ENCODE measurements around the gene KRTAP10-1.

KRTAP10-1 gene

GRCh38 chr21:44583800-44584147 is 43.8 kb upstream of the KRTAP10-1 start:
- H3K36me3 ChIP-seq (ENCODE audit: insufficient read depth, low read length), result no peaks in the 10 kb centered on the region
- H3K27ac ChIP-seq (ENCODE audit: low read depth, low read length, poor library complexity, severe bottlenecking), result no peak overlapping the region
- H3K4me2 ChIP-seq (ENCODE audit: low read length), result no peak overlapping the region
- no peaks in the 10 kb centered on the region for H3K9me3 ChIP-seq (ENCODE audit: low read length)
- H3K79me2 ChIP-seq (ENCODE audit: insufficient read depth, low read length), result no peaks in the 10 kb centered on the region
- H3K9ac ChIP-seq (ENCODE audit: low read length), result no peak overlapping the region
- H3K4me1 ChIP-seq (ENCODE audit: insufficient read depth, low read length, severe bottlenecking), result no peaks in the 10 kb centered on the region
- no peak for TF ChIP-seq EZH2 (IDR thresholded peaks at IDR 0.05; ENCODE audit: borderline replicate concordance, low read length)
- TF ChIP-seq CTCF (IDR thresholded peaks at IDR 0.05; ENCODE audit: low read length), result no peak
- H3F3A ChIP-seq (ENCODE audit: insufficient read depth, low read length), result no peaks in the 10 kb centered on the region
- no peaks in the 10 kb centered on the region for H3K9me2 ChIP-seq (ENCODE audit: low read depth, low read length)
- H3K4me3 ChIP-seq (ENCODE audit: low read depth, low read length, poor library complexity, severe bottlenecking), result no peak overlapping the region
- H4K20me1 ChIP-seq (ENCODE audit: insufficient read depth, low read length), result no peaks in the 10 kb centered on the region
- H3K27me3 ChIP-seq (ENCODE audit: insufficient read depth, low read length), result no peaks in the 10 kb centered on the region
- no peak overlapping the region for H2AFZ ChIP-seq (ENCODE audit: low read length)

DNA sequence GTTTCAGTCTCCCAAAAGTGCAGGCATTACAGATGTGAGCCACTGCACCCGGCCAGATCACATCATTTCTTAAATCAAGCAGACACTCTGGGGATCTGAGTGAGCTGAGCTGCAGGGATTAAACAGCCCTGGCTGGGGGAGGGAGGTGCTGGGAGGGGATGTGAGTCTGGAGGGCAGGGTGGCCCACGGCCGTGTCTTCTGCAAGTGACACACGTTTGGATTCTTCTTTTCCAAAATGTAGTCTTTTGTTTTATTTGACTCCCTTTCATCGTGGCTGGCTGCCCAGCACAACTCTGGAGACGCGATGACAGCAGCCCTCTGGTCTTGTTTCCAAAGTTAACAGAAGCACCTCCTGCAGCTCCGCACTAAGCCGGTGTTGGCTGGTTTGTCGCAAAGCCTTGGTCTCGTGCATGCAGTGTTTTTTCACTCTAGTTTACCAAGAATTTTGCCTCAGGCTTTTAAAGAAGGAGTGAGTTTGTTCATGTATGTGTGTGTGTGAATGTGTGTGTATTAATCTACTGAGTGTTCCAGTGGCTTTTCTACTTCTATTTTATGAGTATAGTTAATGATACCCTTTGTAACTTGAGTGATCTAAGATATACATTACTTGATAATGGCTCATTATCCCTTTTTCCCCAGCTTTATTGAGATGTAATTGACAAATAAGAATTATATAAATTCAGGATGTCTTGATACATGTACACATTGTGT is 43.2 kb upstream of the KRTAP10-1 start:
- no peak overlapping the region for H2AFZ ChIP-seq (ENCODE audit: low read length)
- no peak overlapping the region for H3K27ac ChIP-seq (ENCODE audit: low read depth, low read length, poor library complexity, severe bottlenecking)
- no peak overlapping the region for H3K4me3 ChIP-seq (ENCODE audit: low read depth, low read length, poor library complexity, severe bottlenecking)
- TF ChIP-seq CTCF (IDR thresholded peaks at IDR 0.05; ENCODE audit: low read length), result no peak
- no peak for TF ChIP-seq EZH2 (IDR thresholded peaks at IDR 0.05; ENCODE audit: borderline replicate concordance, low read length)
- H3K4me1 ChIP-seq (ENCODE audit: insufficient read depth, low read length, severe bottlenecking), result no peaks in the 10 kb centered on the region
- H4K20me1 ChIP-seq (ENCODE audit: insufficient read depth, low read length), result no peaks in the 10 kb centered on the region
- H3K4me2 ChIP-seq (ENCODE audit: low read length), result no peak overlapping the region
- H3K9me2 ChIP-seq (ENCODE audit: low read depth, low read length), result no peaks in the 10 kb centered on the region
- H3K9ac ChIP-seq (ENCODE audit: low read length), result no peak overlapping the region
- H3K9me3 ChIP-seq (ENCODE audit: low read length), result no peaks in the 10 kb centered on the region
- H3K79me2 ChIP-seq (ENCODE audit: insufficient read depth, low read length), result no peaks in the 10 kb centered on the region
- no peaks in the 10 kb centered on the region for H3F3A ChIP-seq (ENCODE audit: insufficient read depth, low read length)
- H3K27me3 ChIP-seq (ENCODE audit: insufficient read depth, low read length), result no peaks in the 10 kb centered on the region
- no peaks in the 10 kb centered on the region for H3K36me3 ChIP-seq (ENCODE audit: insufficient read depth, low read length)

DNA sequence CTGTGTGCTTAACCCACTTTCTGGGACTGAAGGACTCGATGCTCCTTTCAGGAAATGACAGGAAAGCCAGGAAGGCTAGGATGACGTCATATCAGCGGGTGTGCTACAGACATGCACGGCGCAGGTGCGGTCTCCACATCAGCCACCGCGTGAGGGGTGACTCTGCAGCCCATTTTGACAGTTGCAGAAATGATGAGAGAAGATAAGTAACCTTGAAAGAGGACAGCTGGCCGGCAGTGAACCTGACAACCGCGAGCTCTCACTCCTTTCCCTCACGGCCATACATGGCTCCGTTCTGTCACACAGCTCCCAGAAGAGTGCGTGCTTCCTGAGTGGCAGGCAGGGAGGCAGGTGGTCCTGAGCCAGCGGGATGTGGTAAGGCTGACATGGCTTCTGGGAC is 42.1 kb upstream of the KRTAP10-1 start:
- H3K79me2 ChIP-seq (ENCODE audit: insufficient read depth, low read length), result no peaks in the 10 kb centered on the region
- no peak overlapping the region for H3K9ac ChIP-seq (ENCODE audit: low read length)
- H3K4me2 ChIP-seq (ENCODE audit: low read length), result no peak overlapping the region
- H4K20me1 ChIP-seq (ENCODE audit: insufficient read depth, low read length), result no peaks in the 10 kb centered on the region
- no peaks in the 10 kb centered on the region for H3K9me2 ChIP-seq (ENCODE audit: low read depth, low read length)
- H2AFZ ChIP-seq (ENCODE audit: low read length), result no peak overlapping the region
- TF ChIP-seq EZH2 (IDR thresholded peaks at IDR 0.05; ENCODE audit: borderline replicate concordance, low read length) (no peak), CTCF (IDR thresholded peaks at IDR 0.05; ENCODE audit: low read length) (no peak)
- H3K36me3 ChIP-seq (ENCODE audit: insufficient read depth, low read length), result no peaks in the 10 kb centered on the region; the same call in 1 of the 2 replicates
- H3K4me1 ChIP-seq (ENCODE audit: insufficient read depth, low read length, severe bottlenecking), result no peaks in the 10 kb centered on the region
- no peak overlapping the region for H3K4me3 ChIP-seq (ENCODE audit: low read depth, low read length, poor library complexity, severe bottlenecking)
- H3K27me3 ChIP-seq (ENCODE audit: insufficient read depth, low read length), result no peaks in the 10 kb centered on the region; the same call in 1 of the 2 replicates
- H3K27ac ChIP-seq (ENCODE audit: low read depth, low read length, poor library complexity, severe bottlenecking), result no peak overlapping the region
- H3K9me3 ChIP-seq (ENCODE audit: low read length), result peaks cover 4% of the 10 kb centered on the region; the same call in 1 of the 2 replicates
- no peaks in the 10 kb centered on the region for H3F3A ChIP-seq (ENCODE audit: insufficient read depth, low read length)

Data from OCI-LY1 (cell line).